Middle frontal gyrus (tissue), 1 donor: ENCODE results near the gene METRN.

ENCODE experiments used
- DNase-seq: peaks from one replicate; pipeline ENCODE4 v3.0.0-alpha.2; 2015; ENCODE audit warnings: low spot score; ENCODE audit errors: extremely low spot score

METRN gene

GRCh38 chr16:756428-756827, 41.5 kb downstream of the METRN start:
- no peak for DNase-seq

GRCh38 chr16:759110-759910, 44.4 kb downstream of the METRN start:
- DNase-seq: no peak

- no peak for DNase-seq
Measured at GRCh38 chr16:760065-760464, 45.1 kb downstream of the METRN start.

- no peak for DNase-seq
Measured at GRCh38 chr16:760545-761343, 45.8 kb downstream of the METRN start, which contains the start of gene MSLN. Gene MSLN, plus strand, starts transcription at chr16:760734. Its CDS starts 1,947 bp downstream, at chr16:762681.

- DNase-seq: no peak
Measured at GRCh38 chr16:761625-762513, 47.0 kb downstream of the METRN start.

GRCh38 chr16:762595-763268, 47.8 kb downstream of the METRN start:
- DNase-seq: no peak

- no peak for DNase-seq
Measured at GRCh38 chr16:763369-764183, 48.7 kb downstream of the METRN start.

GRCh38 chr16:764184-764750, 49.3 kb downstream of the METRN start:
- DNase-seq: no peak

- no peak for DNase-seq
Measured at GRCh38 chr16:764848-765487, 50.0 kb downstream of the METRN start.

- DNase-seq: no peak
Measured at GRCh38 chr16:765488-765865, 50.6 kb downstream of the METRN start.

GRCh38 chr16:766008-766819, 51.3 kb downstream of the METRN start:
- DNase-seq: no peak

- no peak for DNase-seq
Measured at GRCh38 chr16:766820-767640, 52.1 kb downstream of the METRN start.

- no peak for DNase-seq
Measured at GRCh38 chr16:767743-768235, 52.9 kb downstream of the METRN start.

- DNase-seq: no peak
Measured at GRCh38 chr16:768428-768827, 53.5 kb downstream of the METRN start.
